IgD-negative memory B cell (primary cell): ENCODE data around the gene FAM3C. TPM values are rescaled to one million over a fixed set of nuclear protein-coding genes. Genes with fewer than 3 reads are reported as not detected.
"Not testable (repeated sequence)": the region's sequence is repeated elsewhere in the genome, so short reads cannot be mapped to it uniquely, and the experiment has no call there.

Experiments used
- H3K27ac Mint-ChIP-seq, 3 donors: one replicate each; pipeline ENCODE4 v1.8.0; 2020 to 2022; ENCODE audit warnings: mild to moderate bottlenecking in 3 of 3, mixed read lengths in 3 of 3, moderate library complexity in 1 of 3
- H3K27me3 Mint-ChIP-seq: one replicate; pipeline ENCODE4 v1.8.0; 2021; ENCODE audit warnings: mixed read lengths
- H3K36me3 Mint-ChIP-seq: one replicate; pipeline ENCODE4 v1.8.0; 2020; ENCODE audit warnings: mild to moderate bottlenecking, mixed read lengths
- H3K4me1 Mint-ChIP-seq, 3 donors: one replicate each; pipeline ENCODE4 v1.8.0; 2020 to 2022; ENCODE audit warnings: mixed read lengths in 3 of 3, mild to moderate bottlenecking in 1 of 3
- H3K4me3 Mint-ChIP-seq, 4 donors: one replicate each; pipeline ENCODE4 v1.8.0; 2020 to 2022; ENCODE audit warnings: mild to moderate bottlenecking in 4 of 4, mixed read lengths in 4 of 4, moderate library complexity in 3 of 4
- H3K9me3 Mint-ChIP-seq, 3 donors: one replicate each; pipeline ENCODE4 v1.8.0; 2020 to 2021; ENCODE audit warnings: mixed read lengths in 3 of 3, mild to moderate bottlenecking in 1 of 3
- polyA plus RNA-seq: library from polyadenylated mRNA; unstranded; fragments of 300-500 nt; fragmentation: Illumina TruSeq; gene quantifications from one replicate; pipeline ENCODE4 v1.2.3, GENCODE V29; 2021

Gene FAM3C
- polyA plus RNA-seq, 1 donor from 2014 or later: 50.4 TPM

- H3K9me3 Mint-ChIP-seq, H3K36me3 Mint-ChIP-seq, H3K4me1 Mint-ChIP-seq, H3K4me3 Mint-ChIP-seq, H3K27ac Mint-ChIP-seq, H3K27me3 Mint-ChIP-seq: not testable (repeated sequence)
Observed at GRCh38 chr7:121421743-121422142, 25.6 kb upstream of the FAM3C start.

- H3K4me1 Mint-ChIP-seq: no peaks in the 10 kb centered on the region
- no peak overlapping the region for H3K4me3 Mint-ChIP-seq
- H3K36me3 Mint-ChIP-seq: peaks cover 2% of the 10 kb centered on the region
- no peak overlapping the region for H3K27ac Mint-ChIP-seq
- no peaks in the 10 kb centered on the region for H3K27me3 Mint-ChIP-seq
- H3K9me3 Mint-ChIP-seq: no peaks in the 10 kb centered on the region
Observed at GRCh38 chr7:121420976-121421375, 24.9 kb upstream of the FAM3C start.

GRCh38 chr7:121419201-121420148 is 23.4 kb upstream of the FAM3C start:
- Mint-ChIP-seq H3K4me1 (no peaks in the 10 kb centered on the region), H3K36me3 (peaks cover 2% of the 10 kb centered on the region), H3K4me3 (no peak overlapping the region), H3K9me3 (no peaks in the 10 kb centered on the region), H3K27ac (no peak overlapping the region), H3K27me3 (no peaks in the 10 kb centered on the region)

GRCh38 chr7:121416533-121416932 is 20.4 kb upstream of the FAM3C start:
- no peak overlapping the region for H3K27ac Mint-ChIP-seq
- no peaks in the 10 kb centered on the region for H3K4me1 Mint-ChIP-seq
- no peak overlapping the region for H3K4me3 Mint-ChIP-seq
- no peaks in the 10 kb centered on the region for H3K9me3 Mint-ChIP-seq
- peaks cover 2% of the 10 kb centered on the region for H3K36me3 Mint-ChIP-seq
- H3K27me3 Mint-ChIP-seq: no peaks in the 10 kb centered on the region

GRCh38 chr7:121414436-121414835 is 18.3 kb upstream of the FAM3C start:
- Mint-ChIP-seq H3K9me3 (no peaks in the 10 kb centered on the region), H3K4me3 (no peak overlapping the region), H3K36me3 (no peaks in the 10 kb centered on the region), H3K27ac (no peak overlapping the region), H3K4me1 (peaks cover 0 to 5% (median 4%) of the 10 kb centered on the region in 3 donors), H3K27me3 (no peaks in the 10 kb centered on the region)

- Mint-ChIP-seq H3K27me3 (no peaks in the 10 kb centered on the region), H3K4me3 (no peak overlapping the region), H3K4me1 (peaks cover 0 to 6% (median 5%) of the 10 kb centered on the region in 3 donors), H3K36me3 (peaks cover 4% of the 10 kb centered on the region), H3K9me3 (no peaks in the 10 kb centered on the region), H3K27ac (no peak overlapping the region)
Observed at GRCh38 chr7:121411597-121411979, 15.5 kb upstream of the FAM3C start.

- Mint-ChIP-seq H3K27me3 (no peaks in the 10 kb centered on the region), H3K27ac (no peak overlapping the region), H3K4me1 (peaks cover 0 to 6% (median 5%) of the 10 kb centered on the region in 3 donors), H3K9me3 (no peaks in the 10 kb centered on the region), H3K36me3 (peaks cover 4% of the 10 kb centered on the region), H3K4me3 (no peak overlapping the region)
Observed at GRCh38 chr7:121410829-121411596, 14.9 kb upstream of the FAM3C start.

GRCh38 chr7:121406944-121407343 is 10.8 kb upstream of the FAM3C start:
- Mint-ChIP-seq H3K27me3 (no peaks in the 10 kb centered on the region), H3K4me1 (peaks cover 0 to 6% (median 5%) of the 10 kb centered on the region in 3 donors), H3K9me3 (no peaks in the 10 kb centered on the region), H3K27ac (no peak overlapping the region), H3K36me3 (peaks cover 4% of the 10 kb centered on the region), H3K4me3 (no peak overlapping the region)

- H3K36me3 Mint-ChIP-seq: peaks cover 4% of the 10 kb centered on the region
- no peaks in the 10 kb centered on the region for H3K9me3 Mint-ChIP-seq
- no peak overlapping the region for H3K27ac Mint-ChIP-seq
- peaks cover 0 to 6% (median 5%) of the 10 kb centered on the region in 3 donors for H3K4me1 Mint-ChIP-seq
- H3K27me3 Mint-ChIP-seq: no peaks in the 10 kb centered on the region
- no peak overlapping the region for H3K4me3 Mint-ChIP-seq
Observed at GRCh38 chr7:121406461-121406860, 10.4 kb upstream of the FAM3C start.

- Mint-ChIP-seq H3K27me3 (no peaks in the 10 kb centered on the region), H3K36me3 (peaks cover 4% of the 10 kb centered on the region), H3K4me3 (no peak overlapping the region), H3K4me1 (peaks cover 0 to 2% (median 0%) of the 10 kb centered on the region in 3 donors), H3K27ac (no peak overlapping the region), H3K9me3 (no peaks in the 10 kb centered on the region)
Observed at GRCh38 chr7:121404348-121404747, 8.2 kb upstream of the FAM3C start.

- H3K27me3 Mint-ChIP-seq: no peaks in the 10 kb centered on the region
- H3K9me3 Mint-ChIP-seq: no peaks in the 10 kb centered on the region
- peaks cover 4% of the 10 kb centered on the region for H3K36me3 Mint-ChIP-seq
- H3K4me1 Mint-ChIP-seq: peaks cover 0 to 4% (median 2%) of the 10 kb centered on the region in 3 donors
- H3K27ac Mint-ChIP-seq: no peak overlapping the region
- no peak overlapping the region for H3K4me3 Mint-ChIP-seq
Observed at GRCh38 chr7:121402701-121403100, 6.6 kb upstream of the FAM3C start.

- Mint-ChIP-seq H3K27ac (no peak overlapping the region), H3K36me3 (no peaks in the 10 kb centered on the region), H3K4me1 (peaks cover 0 to 5% (median 0%) of the 10 kb centered on the region in 3 donors), H3K4me3 (no peak overlapping the region), H3K27me3 (no peaks in the 10 kb centered on the region), H3K9me3 (no peaks in the 10 kb centered on the region)
Observed at GRCh38 chr7:121401896-121402295, 5.8 kb upstream of the FAM3C start.

- H3K36me3 Mint-ChIP-seq: peaks cover 1% of the 10 kb centered on the region
- peak overlapping the region in 2 of 4 donors; percentile 11 to 17 for H3K4me3 Mint-ChIP-seq
- H3K27me3 Mint-ChIP-seq: no peaks in the 10 kb centered on the region
- peaks cover 15 to 19% (median 16%) of the 10 kb centered on the region in 3 donors for H3K4me1 Mint-ChIP-seq
- H3K9me3 Mint-ChIP-seq: no peaks in the 10 kb centered on the region
- H3K27ac Mint-ChIP-seq: no peak overlapping the region
Observed at GRCh38 chr7:121398246-121398645, 2.1 kb upstream of the FAM3C start.

GRCh38 chr7:121397822-121398221 is 1.7 kb upstream of the FAM3C start:
- H3K9me3 Mint-ChIP-seq: no peaks in the 10 kb centered on the region
- H3K4me3 Mint-ChIP-seq: peak overlapping the region in 1 of 4 donors; percentile 97
- peaks cover 2% of the 10 kb centered on the region for H3K36me3 Mint-ChIP-seq
- H3K27ac Mint-ChIP-seq: peak overlapping the region in 2 of 3 donors; percentile 39 to 83
- no peaks in the 10 kb centered on the region for H3K27me3 Mint-ChIP-seq
- H3K4me1 Mint-ChIP-seq: peaks cover 16 to 20% (median 17%) of the 10 kb centered on the region in 3 donors

GRCh38 chr7:121397361-121397760 is 1.3 kb upstream of the FAM3C start:
- peak overlapping the region in 2 of 3 donors; percentile 39 to 83 for H3K27ac Mint-ChIP-seq
- no peaks in the 10 kb centered on the region for H3K9me3 Mint-ChIP-seq
- H3K4me1 Mint-ChIP-seq: peaks cover 21 to 25% (median 22%) of the 10 kb centered on the region in 3 donors
- H3K27me3 Mint-ChIP-seq: no peaks in the 10 kb centered on the region
- H3K36me3 Mint-ChIP-seq: peaks cover 6% of the 10 kb centered on the region
- H3K4me3 Mint-ChIP-seq: peak overlapping the region in 3 of 4 donors; percentile 49 to 97 (median 95)
